K562 (cell line): ENCODE measurements around the gene SPATS2L. TPM values are rescaled to one million over a fixed set of nuclear protein-coding genes. Genes with fewer than 3 reads are reported as not detected.

ENCODE experiments used
- ATAC-seq: fragments of 200-7000 bp; cut with Tn5 transposase; 3 replicates; pipeline ENCODE4 v1.9.1; 2020; ENCODE audit warnings: moderate library complexity
- BruUV-seq: library from RNA; stranded (reverse); fragments of 400-500 nt; replicated peaks from 2 replicates; lab custom pipeline; 2021; lab: Mats Ljungman, UMichigan
- CTCF ChIA-PET: fragments of 300-600 bp; formaldehyde crosslinking; extraction: SDS; loops from one replicate; lab custom pipeline; 2021; ENCODE audit warnings: low intra/inter-chr PET ratio; lab: Yijun Ruan, JAX
- POLR2A ChIA-PET: fragments of 300-600, 350-650 bp; sonication (Branson Sonifier 250); formaldehyde crosslinking; extraction: SDS; loops from one replicate; lab custom pipeline; 2021; ENCODE audit warnings: antibody characterized with exemption, inconsistent platforms; lab: Yijun Ruan, JAX
- DNase-seq, 4 experiments: peaks; one replicate each; pipeline versions ENCODE4 v3.0.0 to v3.0.0-alpha.2; 2011 to 2018; ENCODE audit warnings: low spot score in 3 of 4, mixed read lengths in 3 of 4; ENCODE audit errors: extremely low read depth in 1 of 4
- FAIRE-seq: peaks from 2 replicates; lab custom pipeline; 2011; peaks lifted over from hg19 to GRCh38; lab: Jason Lieb, UNC
- H2AFZ ChIP-seq: 2 replicates; pipeline ENCODE4 v1.6.0; 2011; ENCODE audit warnings: low read depth, low read length, control low read depth, inconsistent platforms
- H3K27ac ChIP-seq: fragments of 200-600 bp; 3 replicates; pipeline ENCODE4 v1.8.0; 2011; ENCODE audit warnings: low read depth, mild to moderate bottlenecking, control low read depth, inconsistent platforms, low read length, moderate library complexity, mixed read lengths; ENCODE audit errors: extremely low read depth
- H3K27me3 ChIP-seq, 2 experiments: fragments of 300-600 bp in 1 of 2; 2 replicates in 1 of 2; 3 replicates in 1 of 2; pipeline versions ENCODE4 v1.6.0 to v1.8.0; 2011; ENCODE audit warnings: inconsistent platforms in 2 of 2, low read length in 2 of 2, mild to moderate bottlenecking in 1 of 2, mixed read lengths in 1 of 2, moderate library complexity in 1 of 2; ENCODE audit not compliant: control insufficient read depth in 2 of 2, insufficient read depth in 2 of 2
- H3K36me3 ChIP-seq: fragments of 300-600 bp; 3 replicates; pipeline ENCODE4 v1.8.0; 2011; ENCODE audit warnings: mild to moderate bottlenecking, low read length, inconsistent platforms; ENCODE audit not compliant: control insufficient read depth, insufficient read depth
- H3K4me1 ChIP-seq, 2 experiments: fragments of 200-600 bp in 1 of 2; replicated peaks in 1 of 2; 2 replicates in 1 of 2; 3 replicates in 1 of 2; pipeline versions ENCODE4 v1.5.1 to v1.8.0; 2011; ENCODE audit warnings: inconsistent platforms in 2 of 2, low read length in 2 of 2, mild to moderate bottlenecking in 1 of 2, mixed read lengths in 1 of 2, moderate library complexity in 1 of 2; ENCODE audit not compliant: control insufficient read depth in 2 of 2, insufficient read depth in 2 of 2
- H3K4me2 ChIP-seq: 2 replicates; pipeline ENCODE4 v1.6.1; 2011; ENCODE audit warnings: low read length, control low read depth, inconsistent platforms, mixed read lengths; ENCODE audit not compliant: insufficient read depth
- H3K4me3 ChIP-seq: fragments of 200-600 bp; sonication (generic), shearing (Covaris generic); 2 replicates; pipeline ENCODE4 v1.5.1; 2016; ENCODE audit warnings: control low read depth, inconsistent platforms
- H3K79me2 ChIP-seq: fragments of 200-600 bp; 3 replicates; pipeline ENCODE4 v1.8.0; 2011; ENCODE audit warnings: low read length, inconsistent platforms; ENCODE audit not compliant: control insufficient read depth, insufficient read depth
- H3K9ac ChIP-seq, 2 experiments: 2 replicates each; pipeline versions ENCODE4 v1.6.0 to v1.6.1; 2011; ENCODE audit warnings: low read depth in 2 of 2, low read length in 2 of 2, control low read depth in 1 of 2, inconsistent platforms in 1 of 2, mild to moderate bottlenecking in 1 of 2, mixed read lengths in 1 of 2; ENCODE audit not compliant: insufficient read depth in 1 of 2
- H3K9me1 ChIP-seq: one replicate; pipeline ENCODE4 v1.6.0; 2011; ENCODE audit warnings: inconsistent platforms, mild to moderate bottlenecking, low read length, moderate library complexity; ENCODE audit not compliant: control insufficient read depth, insufficient read depth
- H3K9me3 ChIP-seq: replicated peaks from 2 replicates; pipeline ENCODE4 v1.5.1; 2011; ENCODE audit warnings: low read depth, low read length, inconsistent platforms; ENCODE audit not compliant: control insufficient read depth, insufficient read depth
- H4K20me1 ChIP-seq: replicated peaks from 2 replicates; pipeline ENCODE4 v1.6.1; 2011; ENCODE audit warnings: low read length, inconsistent platforms, mixed read lengths; ENCODE audit not compliant: control insufficient read depth, insufficient read depth
- GABPB1 ChIP-seq: sonication (generic); formaldehyde crosslinking; IDR thresholded peaks from 2 replicates; pipeline ENCODE4 v1.8.0; 2022; ENCODE audit warnings: mild to moderate bottlenecking, missing genetic modification reagents
- HINFP ChIP-seq: fragments of 450-650 bp; conservative IDR thresholded peaks from 2 replicates; pipeline ENCODE4 v1.6.1; 2016; ENCODE audit warnings: missing genetic modification characterization, low read depth, mild to moderate bottlenecking, control low read depth, missing compliant biosample characterization
- MBD2 ChIP-seq: sonication (generic); IDR thresholded peaks from 2 replicates; pipeline ENCODE4 v1.6.1; 2016; ENCODE audit warnings: low read depth, borderline replicate concordance
- MCM3 ChIP-seq: fragments of 450-650 bp; IDR thresholded peaks from 2 replicates; pipeline ENCODE4 v1.6.1; 2016
- NFXL1 ChIP-seq: fragments of 450-650 bp; formaldehyde crosslinking; IDR thresholded peaks from 2 replicates; pipeline ENCODE4 v1.4.0; 2021; ENCODE audit warnings: mild to moderate bottlenecking
- POLR3G ChIP-seq: IDR thresholded peaks from 2 replicates; pipeline ENCODE4 v1.6.1; 2011; ENCODE audit not compliant: insufficient read length, insufficient replicate concordance; ENCODE audit errors: extremely low read depth
- SIX5 ChIP-seq, 2 experiments: IDR thresholded peaks; 2 replicates each; pipeline ENCODE4 v1.6.1; 2011; ENCODE audit warnings: low read length in 2 of 2, borderline replicate concordance in 1 of 2, low read depth in 1 of 2, mild to moderate bottlenecking in 1 of 2, moderate library complexity in 1 of 2; ENCODE audit not compliant: insufficient read depth in 1 of 2
- SRSF1 ChIP-seq: fragments of 200-400 bp; formaldehyde crosslinking; IDR thresholded peaks from 2 replicates; pipeline ENCODE4 v1.6.1; 2017; ENCODE audit warnings: mild to moderate bottlenecking, low read depth, low read length, moderate library complexity
- TAF7 ChIP-seq: fragments of 450-650 bp; IDR thresholded peaks from 2 replicates; pipeline ENCODE4 v1.6.1; 2016; ENCODE audit warnings: missing genetic modification characterization, missing compliant biosample characterization
- ZNF507 ChIP-seq: conservative IDR thresholded peaks from 2 replicates; pipeline ENCODE4 v1.6.1; 2017; ENCODE audit warnings: missing genetic modification characterization, missing compliant biosample characterization
- WGBS: fragments of 100-300 bp; shearing (Covaris generic); methylation state at CpG from one replicate; pipeline ENCODE4 v1.1.6; 2016; ENCODE audit warnings: low coverage, mixed read lengths; ENCODE audit not compliant: insufficient coverage; ENCODE audit errors: missing lambda C conversion rate; 5-methylcytosine and 5-hydroxymethylcytosine counted together
- in situ Hi-C: fragments of 300-500 bp; cut with MboI; formaldehyde crosslinking; loops from 4 replicates; pipeline ENCODE4 v1.15.0; 2018; ENCODE audit warnings: inconsistent platforms, mixed read lengths
- intact Hi-C: fragments of 100-400 bp; cut with micrococcal nuclease; formaldehyde crosslinking; loops from 2 replicates; pipeline ENCODE4 v1.14.2; 2022
- polyA plus RNA-seq, 8 experiments: library from polyadenylated mRNA; depleted of rRNA in 4 of 8; stranded (reverse) in 5 of 8; unstranded in 3 of 8; fragments of >200 nt; fragmentation: Nextera tagmentation in 2 of 8; fragmentation: Illumina TruSeq in 1 of 8; extraction: Ambion mirVana in 2 of 8; extraction: Trizol in 1 of 8; gene quantifications; 2 replicates each; pipeline versions ENCODE4 v1.2.1 to v1.2.3, GENCODE V29; 2011 to 2014; ENCODE audit warnings: inconsistent platforms in 1 of 8, missing spikeins in 1 of 8
- total RNA-seq, 7 experiments: library from RNA; depleted of rRNA in 6 of 7; stranded (reverse); fragments of >200 nt in 6 of 7; fragmentation: Illumina TruSeq in 2 of 7; extraction: Trizol in 2 of 7; gene quantifications; 2 replicates each; pipeline versions ENCODE4 v1.2.1 to v1.2.3, GENCODE V29; 2011 to 2021; ENCODE audit warnings: low replicate concordance in 1 of 7

The SPATS2L gene
- total and polyA plus RNA-seq, 9 of the 15 experiments (the other 6 are each of a cell fraction or from before 2014, with no cell fraction given): 11.3 to 41.5 (median 24.9) TPM

GRCh38 chr2:200300065-200300464, 6.4 kb upstream of the SPATS2L start:
- POLR2A ChIA-PET: no interaction called here
- H2AFZ ChIP-seq: no peak overlapping the region
- no peak for FAIRE-seq
- CTCF ChIA-PET: no interaction called here
- H3K36me3 ChIP-seq: no peaks in the 10 kb centered on the region
- TF ChIP-seq NFXL1: no peak
- no peak for TF ChIP-seq SIX5 (IDR thresholded peaks at IDR 0.05; ENCODE audit: borderline replicate concordance in 1 of 2, insufficient read depth in 1 of 2, low read depth in 1 of 2, low read length in 2 of 2)
- no peak for TF ChIP-seq MCM3
- TF ChIP-seq HINFP (tag): no peak
- no peak for TF ChIP-seq MBD2
- no peak for TF ChIP-seq POLR3G
- no peak for TF ChIP-seq TAF7
- TF ChIP-seq SRSF1: no peak
- no peak for TF ChIP-seq GABPB1 (CRISPR knock-in tag)
- TF ChIP-seq ZNF507 (tag): no peak
- no peaks in the 10 kb centered on the region for H3K79me2 ChIP-seq
- in situ Hi-C loops (no loop called here), intact Hi-C loops (loop anchor here (10.0 kb wide), 1 partner anchor 125 kb away; no protein-coding TSS in a partner anchor)
- H3K27ac ChIP-seq: no peak overlapping the region
- WGBS: 63% methylated on average over 1 of the region's 1 CpG
- H3K9me3 ChIP-seq: no peaks in the 10 kb centered on the region
- H3K27me3 ChIP-seq: no peaks in the 10 kb centered on the region
- BruUV-seq: no TSS peak
- peaks cover 0 to 11% of the 10 kb centered on the region in 2 experiments; a peak in 1 of 5 replicates for H3K4me1 ChIP-seq
- H3K9ac ChIP-seq: no peak overlapping the region
- H3K9me1 ChIP-seq: no peaks in the 10 kb centered on the region
- no peak overlapping the region for H3K4me3 ChIP-seq
- no peak for ATAC-seq
- no peak overlapping the region for H3K4me2 ChIP-seq
- DNase-seq: no peak
- H4K20me1 ChIP-seq: no peaks in the 10 kb centered on the region
